SIG-M5 treated with dmso at 0.1 percent for 504 hours (cell line): ENCODE measurements around the gene PPP1R13B.

Experiments
- DNase-seq: peaks from one replicate; lab custom pipeline; 2025; ENCODE audit not compliant: unreplicated experiment; lab: John Stamatoyannopoulos, UW

The PPP1R13B gene

DNA sequence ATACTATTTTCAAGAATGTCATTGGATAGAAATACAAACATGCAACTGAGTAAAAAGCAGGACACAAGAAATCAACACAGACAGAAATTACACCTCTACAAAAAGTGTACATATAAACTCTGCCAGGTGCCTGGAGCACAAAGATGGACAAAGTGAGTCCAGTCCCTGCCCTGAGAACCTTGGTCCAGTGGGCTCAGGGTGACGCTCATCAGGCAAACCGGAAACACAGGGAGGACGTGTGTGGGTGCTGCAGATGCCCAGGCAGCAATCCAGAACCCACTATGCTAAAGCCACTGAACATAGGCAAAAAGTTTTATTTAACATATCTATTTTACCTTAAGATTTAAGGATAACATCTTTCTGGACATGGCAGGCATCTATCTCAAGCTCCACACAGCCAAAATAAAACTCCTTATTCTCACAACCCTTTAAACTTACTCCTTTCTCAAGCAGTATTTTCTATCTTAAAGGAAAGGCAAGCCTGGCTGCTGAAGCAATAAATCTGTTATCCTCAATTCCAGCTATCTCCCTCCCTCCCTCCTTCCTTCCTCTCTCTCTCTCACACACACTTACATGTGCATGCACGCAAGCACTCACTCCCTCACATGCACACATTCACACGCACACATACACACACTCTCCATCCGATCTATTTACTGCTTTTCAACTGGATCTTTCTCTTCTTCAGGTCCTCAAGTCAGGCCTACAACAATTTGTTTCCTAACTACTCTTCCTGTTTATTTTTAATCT lies 10.2 kb downstream of the PPP1R13B start:
- no peak for DNase-seq

GRCh38 chr14:103834956-103835355 lies 12.4 kb downstream of the PPP1R13B start:
- DNase-seq, result no peak

GRCh38 chr14:103833711-103834110 lies 13.7 kb downstream of the PPP1R13B start:
- no peak for DNase-seq

DNA sequence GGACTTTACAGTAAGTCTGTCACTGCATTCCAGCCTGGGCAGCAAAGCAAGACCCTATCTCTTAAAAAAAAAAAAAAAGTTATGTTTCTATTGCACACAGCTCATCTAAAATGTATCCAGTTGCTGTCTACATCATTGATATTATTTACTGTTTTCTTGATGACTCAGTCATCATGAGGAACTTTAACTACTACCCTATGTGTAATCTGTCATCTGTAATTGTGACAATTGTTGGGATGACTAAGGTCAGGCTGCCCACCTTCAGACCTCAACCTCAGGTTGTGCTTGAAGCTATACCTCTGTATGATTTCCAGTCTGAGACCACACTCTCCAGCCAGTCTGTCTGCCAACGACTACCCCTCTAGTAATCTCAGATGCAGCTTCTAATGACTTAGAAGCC lies 15.3 kb downstream of the PPP1R13B start:
- no peak for DNase-seq

- DNase-seq, result no peak
Observed at GRCh38 chr14:103830511-103831270, 16.7 kb downstream of the PPP1R13B start.

DNA sequence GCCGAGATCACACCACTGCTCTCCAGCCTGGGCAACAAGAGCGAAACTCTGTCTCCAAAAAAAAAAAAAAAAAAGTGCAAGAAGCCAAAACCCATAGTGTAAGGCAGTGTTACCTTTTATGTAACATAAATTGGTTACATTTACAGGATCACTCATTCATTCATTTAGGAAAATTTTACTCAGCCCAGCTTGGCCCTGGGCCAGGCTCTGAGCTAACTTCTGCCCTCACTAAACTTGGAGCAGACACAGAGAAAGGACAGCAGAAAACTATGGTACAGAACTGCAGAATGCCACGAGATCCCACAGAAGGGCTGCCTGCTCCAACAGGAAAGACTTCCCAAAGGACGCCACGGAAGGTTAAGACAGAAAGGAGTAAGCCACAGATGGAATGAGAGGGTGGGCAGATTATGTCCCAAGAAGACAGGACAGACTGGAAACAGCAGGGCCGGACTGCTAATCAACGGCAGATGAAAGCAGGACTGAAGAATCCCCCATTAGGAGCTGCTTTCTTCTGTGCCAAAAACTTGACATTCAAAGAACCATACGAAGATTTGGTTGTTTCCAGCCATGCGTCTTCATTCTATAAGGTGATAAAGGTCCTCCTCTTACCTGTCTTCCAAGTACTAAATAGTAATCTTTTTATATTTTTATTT lies 18.9 kb downstream of the PPP1R13B start:
- DNase-seq, result no peak

GRCh38 chr14:103825101-103825500 lies 22.3 kb downstream of the PPP1R13B start:
- DNase-seq, result no peak

- DNase-seq, result no peak
Observed at GRCh38 chr14:103820908-103821307, 26.5 kb downstream of the PPP1R13B start.

GRCh38 chr14:103820382-103820781 lies 27.0 kb downstream of the PPP1R13B start:
- DNase-seq, result no peak

DNA sequence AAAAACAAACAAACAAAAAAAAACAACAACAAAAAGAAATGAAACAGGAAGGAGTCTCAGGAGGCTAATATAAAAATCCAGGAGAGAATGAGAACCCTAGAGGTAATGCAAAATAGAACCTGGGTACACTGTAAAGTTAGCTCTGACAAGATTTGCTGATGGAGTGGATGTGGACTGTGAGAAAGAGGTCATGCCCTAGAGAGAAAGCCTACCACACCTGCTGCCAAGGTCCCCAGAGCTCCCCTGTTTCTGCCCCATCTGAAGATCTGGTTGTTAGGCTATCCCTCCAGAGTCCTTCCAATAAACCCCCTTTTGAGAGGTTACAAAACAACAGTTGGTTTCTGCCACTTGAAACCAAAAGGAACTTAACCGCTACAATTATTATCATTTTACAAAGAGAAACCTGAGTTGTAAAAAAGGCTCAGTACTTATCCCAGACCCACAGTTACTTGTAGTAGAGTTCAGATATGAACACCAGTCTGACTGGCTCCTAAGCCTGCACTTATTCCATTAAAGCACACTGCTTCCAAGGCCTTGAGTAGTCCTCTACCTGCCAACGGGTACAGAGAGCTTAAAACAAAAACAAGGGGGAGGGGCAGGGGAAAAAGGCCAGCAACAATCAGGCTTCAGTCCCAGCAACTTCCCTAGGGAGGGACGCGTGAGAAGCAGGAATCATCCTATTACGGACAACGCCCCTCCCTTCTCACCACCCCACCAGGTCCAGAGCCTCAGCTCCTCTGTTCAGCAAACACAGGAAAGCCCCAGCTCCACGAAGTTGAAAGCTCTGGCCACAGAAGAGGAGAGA lies 27.7 kb downstream of the PPP1R13B start:
- no peak for DNase-seq

GRCh38 chr14:103818870-103819269 lies 28.5 kb downstream of the PPP1R13B start:
- no peak for DNase-seq

- DNase-seq, result no peak
Observed at GRCh38 chr14:103818422-103818821, 29.0 kb downstream of the PPP1R13B start.

DNA sequence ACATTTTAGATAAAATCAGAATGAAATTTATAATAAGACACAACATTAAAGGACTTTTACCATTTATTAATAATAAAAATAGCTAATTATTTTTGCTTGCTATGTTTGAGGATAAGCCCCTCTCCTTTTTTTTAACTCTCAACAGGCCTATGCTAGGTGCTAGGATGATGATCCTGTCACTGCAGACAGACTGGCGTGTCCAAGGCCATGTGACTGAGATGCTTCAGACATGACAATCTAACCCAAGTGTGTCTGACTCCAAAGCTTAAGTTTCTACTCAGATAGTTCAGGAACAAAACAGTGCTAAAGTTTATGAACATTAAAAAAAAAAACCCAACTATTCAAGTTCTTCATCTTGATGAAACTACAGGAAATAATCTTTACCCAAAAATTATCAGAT lies 29.8 kb downstream of the PPP1R13B start:
- no peak for DNase-seq

DNA sequence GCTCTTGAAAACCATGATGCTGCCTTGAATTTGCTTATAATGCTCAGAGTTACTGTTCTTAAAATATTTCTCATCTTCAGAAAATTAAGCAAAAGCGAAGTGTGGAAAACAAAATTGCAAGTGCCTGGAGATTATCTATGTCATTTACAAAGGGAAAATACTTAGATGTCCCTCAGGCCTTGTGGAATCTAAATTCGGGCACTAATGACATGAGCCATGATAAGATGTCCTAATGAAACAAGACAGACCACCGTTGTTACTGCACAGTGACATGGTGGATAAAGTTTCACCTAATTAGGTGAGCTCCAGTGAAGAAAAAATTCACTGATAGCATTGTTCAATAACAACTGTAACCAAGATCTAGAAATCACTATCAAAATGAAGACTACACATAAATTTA lies 30.4 kb downstream of the PPP1R13B start:
- DNase-seq, result no peak

GRCh38 chr14:103815253-103815652 lies 32.1 kb downstream of the PPP1R13B start:
- no peak for DNase-seq

DNA sequence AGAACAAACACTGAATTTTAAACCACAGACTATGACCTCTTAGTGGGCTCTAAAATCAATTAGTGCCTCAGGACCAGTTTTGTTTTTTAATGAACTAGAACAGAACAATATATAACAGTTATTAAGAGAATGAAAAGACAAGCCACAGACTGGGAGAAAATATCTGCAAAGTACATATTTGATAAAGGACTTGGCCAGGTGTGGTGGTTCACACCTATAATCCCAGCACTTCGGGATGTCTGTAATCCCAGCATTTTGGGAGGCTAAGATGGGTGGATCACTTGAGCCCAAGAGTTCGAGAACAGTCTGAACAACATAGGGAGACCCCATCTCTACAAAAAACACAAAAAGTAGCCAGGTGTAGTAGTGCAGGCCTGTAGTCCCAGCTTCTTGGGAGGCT lies 36.2 kb downstream of the PPP1R13B start:
- no peak for DNase-seq

GRCh38 chr14:103808403-103809001 lies 38.9 kb downstream of the PPP1R13B start:
- DNase-seq, result peak; percentile 46

DNA sequence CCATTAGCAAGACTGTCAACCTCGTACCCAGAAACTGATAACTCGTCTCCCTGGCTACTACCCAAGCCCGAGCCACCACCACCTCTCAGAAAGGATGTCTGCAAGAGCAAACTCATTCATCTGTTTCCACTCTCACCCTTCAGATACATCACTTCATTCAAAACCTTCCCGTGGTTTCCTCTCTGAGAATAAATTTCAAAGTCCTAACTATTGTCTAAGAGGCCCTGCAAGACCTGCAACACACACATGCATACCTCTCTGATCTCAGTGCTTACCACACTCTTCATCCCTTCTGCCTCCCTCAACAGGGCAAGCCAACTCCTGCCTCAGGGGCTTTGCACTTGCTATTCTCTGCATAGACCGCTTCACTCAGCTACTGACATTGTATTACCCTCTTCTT lies 40.6 kb downstream of the PPP1R13B start:
- no peak for DNase-seq

DNA sequence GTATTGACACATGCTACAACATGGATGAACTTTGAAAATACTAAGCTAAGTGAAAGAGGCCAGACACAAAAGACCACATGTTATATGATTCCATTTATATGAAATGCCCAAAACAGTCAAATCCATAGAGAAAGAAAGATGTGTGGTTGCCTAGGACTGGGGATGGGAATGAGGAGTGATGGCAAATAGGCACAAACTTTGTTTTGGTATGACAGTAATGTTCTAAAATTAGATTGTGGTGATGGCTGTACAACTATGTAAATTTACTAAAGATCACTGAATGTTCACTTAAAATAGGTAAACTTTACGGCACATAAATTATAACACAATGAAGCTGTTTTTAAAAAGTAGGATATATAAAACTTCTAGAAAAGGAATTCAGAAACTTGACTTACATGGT lies 41.7 kb downstream of the PPP1R13B start:
- DNase-seq, result no peak

GRCh38 chr14:103803661-103804060 lies 43.7 kb downstream of the PPP1R13B start:
- no peak for DNase-seq

GRCh38 chr14:103802356-103802755 lies 45.0 kb downstream of the PPP1R13B start:
- no peak for DNase-seq
